ENCODE measurements around the gene IGFL2.

- TF ChIP-seq CTCF (IDR thresholded peaks at IDR 0.05 in 2 of 3, conservative IDR thresholded peaks at IDR 0.05 in 1 of 3; ENCODE audit: control insufficient read depth in 2 of 3, extremely low read depth in 1 of 3, insufficient read depth in 1 of 3, low read depth in 3 of 3, low read length in 3 of 3) (no peak), EP300 (IDR thresholded peaks at IDR 0.05; ENCODE audit: borderline replicate concordance in 1 of 2, control insufficient read depth in 1 of 2, low read depth in 2 of 2, low read length in 2 of 2) (no peak), SP1 (IDR thresholded peaks at IDR 0.05; ENCODE audit: low read depth, low read length) (no peak), POLR2A (IDR thresholded peaks at IDR 0.05; ENCODE audit: low read depth, low read length) (no peak), ZBED1 (IDR thresholded peaks at IDR 0.05; ENCODE audit: borderline replicate concordance) (no peak), REST (IDR thresholded peaks at IDR 0.05; ENCODE audit: low read depth, low read length) (no peak)
Observed at GRCh38 chr19:46159418-46160232, 11.6 kb downstream of the IGFL2 start.
